HEK293 (cell line): ENCODE data around the gene CTNNBL1.

Experiments
- CTCF ChIP-seq: fragments of 450-650 bp; formaldehyde crosslinking; IDR thresholded peaks from 2 replicates; pipeline ENCODE4 v1.5.1; 2016; ENCODE audit warnings: missing biosample characterization, missing genetic modification characterization
- KLF8 ChIP-seq: fragments of 450-650 bp; formaldehyde crosslinking; IDR thresholded peaks from 2 replicates; pipeline ENCODE4 v1.5.1; 2016; ENCODE audit warnings: missing biosample characterization, missing genetic modification characterization
- ZBTB1 ChIP-seq: fragments of 450-650 bp; formaldehyde crosslinking; IDR thresholded peaks from 2 replicates; pipeline ENCODE4 v1.5.1; 2016; ENCODE audit warnings: missing biosample characterization, missing genetic modification characterization
- ZBTB8A ChIP-seq: fragments of 450-650 bp; formaldehyde crosslinking; IDR thresholded peaks from 2 replicates; pipeline ENCODE4 v1.5.1; 2016; ENCODE audit warnings: missing biosample characterization, missing genetic modification characterization
- ZNF138 ChIP-seq: fragments of 450-650 bp; formaldehyde crosslinking; IDR thresholded peaks from 2 replicates; pipeline ENCODE4 v1.5.1; 2016; ENCODE audit warnings: missing biosample characterization, missing genetic modification characterization, borderline replicate concordance
- ZNF140 ChIP-seq: fragments of 450-650 bp; formaldehyde crosslinking; IDR thresholded peaks from 2 replicates; pipeline ENCODE4 v1.5.1; 2016; ENCODE audit warnings: missing biosample characterization, missing genetic modification characterization
- ZNF521 ChIP-seq: fragments of 450-650 bp; formaldehyde crosslinking; IDR thresholded peaks from 2 replicates; pipeline ENCODE4 v1.5.1; 2017; ENCODE audit warnings: missing biosample characterization, mild to moderate bottlenecking, missing genetic modification characterization
- ZNF776 ChIP-seq: fragments of 450-650 bp; formaldehyde crosslinking; IDR thresholded peaks from 2 replicates; pipeline ENCODE4 v1.5.0; 2017; ENCODE audit warnings: missing biosample characterization, missing genetic modification characterization, borderline replicate concordance
- TF ChIP-seq, protein P1 (sequence below): IDR thresholded peaks from 2 replicates; pipeline ENCODE4 v1.6.1; 2011; ENCODE audit warnings: mild to moderate bottlenecking, low read depth, low read length, borderline replicate concordance
- TF ChIP-seq, protein P2 (sequence below): fragments of 450-650 bp; formaldehyde crosslinking; IDR thresholded peaks from 2 replicates; pipeline ENCODE4 v1.5.1; 2017; ENCODE audit warnings: missing biosample characterization, missing genetic modification characterization

GRCh38 chr20:37670351-37670791 lies 23.5 kb upstream of the CTNNBL1 start:
- TF ChIP-seq, protein P1, sequence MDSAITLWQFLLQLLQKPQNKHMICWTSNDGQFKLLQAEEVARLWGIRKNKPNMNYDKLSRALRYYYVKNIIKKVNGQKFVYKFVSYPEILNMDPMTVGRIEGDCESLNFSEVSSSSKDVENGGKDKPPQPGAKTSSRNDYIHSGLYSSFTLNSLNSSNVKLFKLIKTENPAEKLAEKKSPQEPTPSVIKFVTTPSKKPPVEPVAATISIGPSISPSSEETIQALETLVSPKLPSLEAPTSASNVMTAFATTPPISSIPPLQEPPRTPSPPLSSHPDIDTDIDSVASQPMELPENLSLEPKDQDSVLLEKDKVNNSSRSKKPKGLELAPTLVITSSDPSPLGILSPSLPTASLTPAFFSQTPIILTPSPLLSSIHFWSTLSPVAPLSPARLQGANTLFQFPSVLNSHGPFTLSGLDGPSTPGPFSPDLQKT: no peak
- TF ChIP-seq KLF8 (tag by site-specific recombination) (no peak), ZNF138 (tag by site-specific recombination) (no peak), CTCF (tag by site-specific recombination) (no peak), ZBTB8A (tag by site-specific recombination) (no peak), ZNF521 (tag by site-specific recombination) (no peak), ZNF776 (tag by site-specific recombination) (no peak), ZNF140 (tag by site-specific recombination) (no peak), ZBTB1 (tag by site-specific recombination) (no peak)
- TF ChIP-seq, protein P2, sequence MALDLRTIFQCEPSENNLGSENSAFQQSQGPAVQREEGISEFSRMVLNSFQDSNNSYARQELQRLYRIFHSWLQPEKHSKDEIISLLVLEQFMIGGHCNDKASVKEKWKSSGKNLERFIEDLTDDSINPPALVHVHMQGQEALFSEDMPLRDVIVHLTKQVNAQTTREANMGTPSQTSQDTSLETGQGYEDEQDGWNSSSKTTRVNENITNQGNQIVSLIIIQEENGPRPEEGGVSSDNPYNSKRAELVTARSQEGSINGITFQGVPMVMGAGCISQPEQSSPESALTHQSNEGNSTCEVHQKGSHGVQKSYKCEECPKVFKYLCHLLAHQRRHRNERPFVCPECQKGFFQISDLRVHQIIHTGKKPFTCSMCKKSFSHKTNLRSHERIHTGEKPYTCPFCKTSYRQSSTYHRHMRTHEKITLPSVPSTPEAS (tag by site-specific recombination): no peak
